Jurkat, Clone E6-1 (cell line): ENCODE measurements around the gene ELAVL2.
"Not testable (repeated sequence)": the region's sequence is repeated elsewhere in the genome, so short reads cannot be mapped to it uniquely, and the experiment has no call there.

Experiments used
- DNase-seq: peaks from one replicate; pipeline ENCODE4 v3.0.0-alpha.2; 2011; ENCODE audit warnings: low read depth, low spot score
- H3K4me3 ChIP-seq: 2 replicates; pipeline ENCODE4 v1.5.1; 2011; ENCODE audit warnings: mild to moderate bottlenecking, low read length, control low read depth, moderate library complexity

ELAVL2 gene

DNA sequence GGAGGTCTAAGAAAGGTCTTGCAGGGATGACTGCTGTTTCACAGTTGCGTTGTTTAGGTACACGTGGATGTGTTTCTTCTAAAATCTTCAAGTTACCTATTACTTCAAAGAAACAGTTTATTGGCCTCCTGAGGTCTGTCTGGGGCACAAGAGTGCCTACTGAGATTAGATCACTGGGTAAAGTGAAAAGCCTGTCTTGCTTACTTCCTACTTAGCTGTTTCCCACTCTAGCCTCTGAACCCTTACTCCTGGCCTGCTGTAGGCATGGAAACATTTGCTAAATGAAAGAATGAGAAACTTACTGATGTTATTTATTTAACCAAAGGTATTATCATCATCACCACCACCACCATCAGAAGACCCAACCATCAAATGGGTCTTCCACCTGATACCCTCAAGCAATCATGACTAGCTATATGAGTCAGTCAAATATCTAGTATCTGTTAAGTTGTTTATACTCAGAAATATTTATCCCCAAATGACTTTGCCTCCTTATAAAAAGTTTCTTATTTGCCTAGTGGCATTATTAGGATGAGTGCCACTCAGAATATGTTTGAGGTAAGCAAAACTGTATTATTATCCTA lies 92.5 kb downstream of the ELAVL2 start:
- H3K4me3 ChIP-seq = no peak overlapping the region
- no peak for DNase-seq

DNA sequence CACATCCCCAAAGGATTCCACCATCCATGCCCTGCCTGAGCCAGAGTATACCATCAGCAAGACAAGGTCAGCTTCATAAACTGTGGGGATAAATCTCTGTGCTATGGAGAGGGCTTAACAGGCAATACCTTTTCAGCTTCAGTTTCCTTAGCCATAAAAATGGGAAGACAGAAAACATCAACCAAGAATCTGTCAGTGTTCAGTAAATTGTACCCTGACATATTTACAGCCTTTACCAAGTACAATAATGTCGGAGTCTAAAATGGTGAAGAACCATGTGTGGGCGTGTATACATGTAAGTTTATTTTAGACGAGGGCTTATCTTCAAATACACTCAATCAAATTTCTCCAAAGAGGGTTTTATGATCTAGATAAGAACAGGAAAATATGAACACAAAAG lies 94.7 kb downstream of the ELAVL2 start:
- H3K4me3 ChIP-seq = no peak overlapping the region
- DNase-seq = no peak

DNA sequence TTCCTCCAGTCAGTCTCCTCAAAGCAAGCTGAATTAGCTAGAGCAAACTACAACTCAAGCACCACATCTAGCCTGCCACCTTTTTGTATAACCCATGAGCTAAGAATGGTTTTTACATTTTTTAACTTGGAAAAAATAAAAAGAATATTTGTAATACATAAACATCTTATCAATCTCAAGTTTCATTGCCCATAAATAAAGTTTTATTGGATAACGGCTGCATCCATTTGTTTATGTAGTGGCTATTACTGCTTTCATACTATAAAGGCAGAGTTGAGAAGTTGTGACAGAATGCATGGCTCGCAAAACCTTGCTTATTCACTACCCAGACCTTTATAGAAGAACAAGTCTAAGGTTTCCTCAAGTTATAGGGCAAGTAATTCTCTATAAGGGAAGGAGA lies 95.7 kb downstream of the ELAVL2 start:
- H3K4me3 ChIP-seq = no peak overlapping the region
- no peak for DNase-seq

DNA sequence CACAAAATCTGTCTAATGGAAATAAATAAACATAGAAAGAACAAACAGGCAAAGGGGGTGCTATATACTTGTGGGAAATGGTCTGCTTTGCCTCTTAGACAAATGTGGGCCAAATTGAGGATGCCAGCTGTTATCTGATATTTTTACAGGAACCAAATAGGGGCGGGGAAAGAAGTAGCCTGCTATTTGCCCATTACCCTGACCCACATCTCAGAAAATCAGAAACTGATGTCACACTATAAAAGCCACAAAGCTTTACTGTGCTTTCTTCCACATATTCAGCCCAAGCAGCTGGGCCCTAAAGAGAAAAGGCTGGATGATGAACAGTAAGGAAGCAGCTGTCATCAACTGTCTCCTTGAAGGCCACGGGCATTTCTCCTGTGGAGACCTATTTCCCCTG lies 97.3 kb downstream of the ELAVL2 start:
- H3K4me3 ChIP-seq = no peak overlapping the region
- DNase-seq = no peak

DNA sequence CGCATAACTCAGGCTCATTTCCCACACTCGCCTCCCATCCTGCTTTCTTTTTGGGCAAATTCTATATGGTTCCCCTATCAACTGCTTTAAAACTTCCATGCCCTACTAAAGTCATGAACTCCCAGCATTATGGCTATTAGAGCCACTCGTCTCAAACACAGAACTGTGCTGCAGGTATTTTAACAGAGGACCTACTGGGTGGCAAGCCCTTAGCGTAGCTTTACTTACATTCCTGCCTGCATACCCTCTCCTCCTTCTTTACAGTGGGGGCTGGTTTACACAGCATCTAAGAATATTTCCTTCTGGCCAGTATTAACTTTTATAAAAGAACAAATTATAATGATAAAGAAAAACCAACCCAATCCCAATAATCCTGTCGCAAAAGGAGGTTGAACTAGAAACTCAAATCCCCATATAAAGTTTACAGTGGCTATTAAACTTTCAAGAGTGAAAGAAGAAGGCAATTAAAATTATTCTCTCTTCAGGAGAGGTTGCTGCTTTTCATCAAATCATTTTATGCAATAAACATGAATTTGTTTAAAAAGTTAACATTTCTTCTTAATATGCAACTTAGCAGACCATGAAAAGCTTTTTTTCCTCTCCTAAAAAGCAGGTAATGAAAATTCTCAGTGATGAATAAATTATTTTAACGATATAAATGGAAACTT lies 100.6 kb downstream of the ELAVL2 start:
- DNase-seq = no peak
- no peak overlapping the region for H3K4me3 ChIP-seq

DNA sequence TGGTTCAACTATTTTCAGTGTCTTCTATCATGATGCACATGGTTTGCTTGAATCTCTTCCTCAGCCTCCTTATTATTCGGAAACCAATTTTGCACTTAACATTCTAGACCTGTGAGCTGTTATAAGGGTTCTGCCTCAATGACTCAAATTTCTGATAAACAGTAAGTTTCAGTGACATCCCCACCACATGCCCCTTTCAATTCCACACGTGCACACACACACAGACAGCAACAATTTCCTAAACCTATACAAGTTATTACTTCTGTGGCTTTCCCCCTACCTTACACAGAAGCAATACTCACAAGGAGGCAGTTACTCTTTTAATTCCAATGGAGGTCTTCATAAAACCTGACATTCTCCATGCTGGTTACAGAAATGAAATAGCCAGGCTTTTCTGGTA lies 102.4 kb downstream of the ELAVL2 start:
- H3K4me3 ChIP-seq = no peak overlapping the region
- DNase-seq = no peak

DNA sequence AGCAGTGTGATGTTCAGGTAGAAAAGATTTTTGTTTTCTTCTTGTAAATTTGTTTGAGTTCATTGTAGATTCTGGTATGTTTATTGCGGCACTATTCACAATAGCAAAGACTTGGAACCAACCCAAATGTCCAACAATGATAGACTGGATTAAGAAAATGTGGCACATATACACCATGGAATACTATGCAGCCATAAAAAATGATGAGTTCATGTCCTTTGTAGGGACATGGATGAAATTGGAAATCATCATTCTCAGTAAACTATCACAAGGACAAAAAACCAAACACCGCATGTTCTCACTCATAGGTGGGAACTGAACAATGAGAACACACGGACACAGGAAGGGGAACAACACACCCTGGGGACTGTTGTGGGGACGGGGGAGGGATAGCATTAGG lies 103.0 kb downstream of the ELAVL2 start:
- DNase-seq, H3K4me3 ChIP-seq: not testable (repeated sequence)

DNA sequence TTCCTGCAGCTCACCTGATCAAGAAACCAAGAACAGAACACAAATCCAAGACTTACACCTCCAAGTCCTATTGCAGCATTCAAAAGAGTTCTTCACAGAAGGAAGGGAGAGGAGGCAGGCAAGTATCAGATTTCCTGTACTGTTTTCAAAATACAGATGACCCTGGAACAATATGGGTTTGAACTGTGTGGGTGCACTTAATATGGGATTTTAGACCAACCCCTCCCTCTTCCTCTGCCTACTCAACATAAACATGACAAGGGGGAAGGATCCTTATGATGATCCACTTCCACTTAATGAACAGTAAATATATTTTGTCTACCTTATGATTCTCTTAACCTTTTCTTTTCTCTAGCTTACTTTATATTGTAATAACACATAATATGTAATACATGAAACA lies 104.6 kb downstream of the ELAVL2 start:
- no peak for DNase-seq
- H3K4me3 ChIP-seq = no peak overlapping the region

DNA sequence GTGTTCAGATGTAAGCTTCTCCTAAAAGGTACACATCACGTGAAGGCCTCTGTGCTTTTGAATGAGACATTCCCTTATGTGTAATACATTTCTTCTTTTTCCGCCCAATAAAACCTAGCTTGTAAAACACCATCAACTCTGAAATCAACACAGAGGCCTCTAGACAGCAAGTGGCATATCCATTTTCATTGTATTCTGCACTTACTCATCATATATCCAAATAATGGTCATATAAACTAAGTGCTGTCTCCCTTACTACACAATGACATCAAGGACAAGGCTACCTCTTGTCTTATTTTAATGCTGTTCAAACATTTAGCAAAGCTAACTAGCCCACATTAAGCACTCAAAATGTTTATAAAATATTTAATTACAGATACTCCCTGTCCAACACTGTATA lies 108.5 kb downstream of the ELAVL2 start:
- DNase-seq = no peak
- no peak overlapping the region for H3K4me3 ChIP-seq

DNA sequence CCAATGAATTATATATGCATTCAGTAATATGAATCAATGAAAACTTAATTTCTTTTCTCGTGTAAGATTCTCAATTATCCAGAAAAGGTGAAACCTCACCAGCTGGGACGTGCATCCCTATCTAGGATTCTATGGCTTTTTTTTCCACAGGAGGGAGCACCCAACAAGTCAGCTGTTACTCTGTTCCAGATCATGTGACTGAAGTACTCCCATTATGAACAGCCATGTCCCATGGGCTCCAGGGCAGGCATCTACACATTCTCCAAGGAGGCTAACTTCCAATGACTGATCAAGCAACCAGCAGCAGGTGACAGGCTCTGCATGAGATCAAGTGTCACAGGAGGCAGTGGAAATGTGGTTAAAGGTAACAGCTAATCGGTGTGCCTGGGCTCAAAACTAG lies 118.8 kb downstream of the ELAVL2 start:
- no peak for DNase-seq
- H3K4me3 ChIP-seq = no peak overlapping the region

DNA sequence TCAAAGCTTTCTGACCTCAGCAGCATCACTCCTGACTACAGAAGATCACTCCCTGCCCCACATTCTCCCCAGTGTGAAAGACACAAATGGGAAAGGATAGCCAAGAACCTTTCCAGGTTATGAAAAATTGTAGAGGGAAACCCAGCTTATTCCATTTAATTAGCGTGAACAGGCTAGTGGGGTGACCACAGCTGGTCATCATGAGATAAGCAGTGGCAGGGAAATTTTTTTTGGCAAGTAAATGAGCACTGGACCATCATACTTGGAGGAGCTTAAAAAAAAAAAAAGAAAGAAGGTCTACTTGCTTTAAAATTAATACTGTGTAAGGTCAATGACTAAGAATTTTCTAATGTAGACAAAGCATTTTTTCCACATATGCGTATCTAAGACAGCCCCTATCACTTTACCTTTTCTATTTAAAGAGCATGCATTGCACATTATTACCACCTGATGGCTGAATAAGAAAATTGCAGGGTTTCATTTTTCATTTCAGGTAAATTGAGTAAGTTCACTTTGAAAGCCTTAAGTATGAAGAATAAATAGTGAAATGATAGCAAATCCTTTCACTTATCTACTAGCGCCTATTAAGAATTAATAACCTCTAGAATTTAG lies 123.6 kb downstream of the ELAVL2 start:
- DNase-seq = no peak
- H3K4me3 ChIP-seq = no peak overlapping the region

DNA sequence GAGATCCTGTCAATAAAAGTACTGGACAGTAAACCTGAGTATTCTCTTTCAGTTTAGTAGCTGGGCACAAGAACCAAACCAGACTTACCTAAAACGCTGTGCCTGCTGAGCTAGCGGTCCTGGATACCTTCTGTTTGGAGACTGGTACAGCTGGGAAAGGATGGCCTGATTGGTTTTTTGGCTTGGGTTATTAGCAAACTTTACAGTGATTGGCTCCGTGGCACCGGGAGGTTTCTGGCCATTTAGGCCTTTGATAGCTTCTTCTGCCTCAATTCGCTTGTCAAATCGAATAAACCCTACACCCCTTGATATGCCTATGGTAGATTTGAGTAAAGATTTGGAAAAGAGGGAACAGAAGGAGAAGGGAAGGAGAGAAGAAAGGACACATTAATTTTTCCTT lies 124.7 kb downstream of the ELAVL2 start:
- no peak overlapping the region for H3K4me3 ChIP-seq
- no peak for DNase-seq

DNA sequence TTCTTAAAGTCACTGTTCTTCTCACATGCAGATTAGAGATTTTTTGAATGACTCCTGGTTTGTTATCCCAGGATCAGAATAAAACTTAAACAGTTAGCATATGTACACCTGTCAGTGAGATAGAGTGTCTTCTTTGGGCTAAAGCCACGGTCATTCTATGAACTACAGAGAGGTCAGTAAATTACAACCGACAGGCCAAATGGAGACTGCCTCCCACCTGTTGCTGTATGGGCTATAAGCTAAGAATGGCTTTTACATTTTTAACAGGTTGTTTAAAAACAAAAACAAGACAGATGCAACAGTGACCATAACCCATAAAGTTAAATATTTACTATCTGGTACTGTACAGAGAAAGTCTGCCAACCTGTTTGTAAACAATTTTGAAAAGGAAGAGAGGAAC lies 125.7 kb downstream of the ELAVL2 start:
- no peak for DNase-seq
- H3K4me3 ChIP-seq = no peak overlapping the region

DNA sequence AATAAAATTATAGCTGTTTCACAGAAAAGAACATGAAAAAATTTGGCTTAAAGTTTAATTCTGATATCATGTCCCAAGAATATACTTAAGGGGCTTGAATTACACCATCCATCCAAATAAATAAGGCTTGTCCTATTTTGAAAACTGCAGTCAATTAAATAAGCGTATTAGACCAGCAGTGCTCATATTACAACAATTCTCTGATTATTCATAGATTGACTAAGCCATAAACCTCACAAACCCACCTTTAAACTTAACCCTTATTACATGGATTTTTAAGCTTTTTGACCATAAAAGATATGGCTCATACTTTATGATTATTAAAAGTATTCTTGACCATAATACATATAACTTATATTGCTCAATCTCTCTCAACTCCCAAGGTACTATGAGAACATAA lies 127.9 kb downstream of the ELAVL2 start:
- no peak overlapping the region for H3K4me3 ChIP-seq
- no peak for DNase-seq

DNA sequence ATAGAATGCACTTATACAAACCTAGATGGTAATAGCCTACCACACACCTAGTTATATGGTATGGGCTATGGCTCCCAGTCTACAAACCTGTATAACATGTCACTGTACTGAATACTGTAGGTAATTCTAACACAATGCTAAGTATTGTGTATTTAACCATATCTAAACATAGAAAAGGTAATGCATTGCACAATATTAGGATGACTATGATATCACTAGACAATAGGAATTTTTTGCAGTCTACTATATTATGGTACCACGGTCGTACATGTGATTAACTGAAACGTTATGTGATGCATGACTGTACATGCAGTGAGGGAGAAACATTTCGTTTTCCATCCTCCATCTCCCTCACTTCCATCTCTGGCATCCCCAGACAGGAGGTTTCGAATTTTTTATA lies 130.5 kb downstream of the ELAVL2 start:
- H3K4me3 ChIP-seq = no peak overlapping the region
- no peak for DNase-seq

DNA sequence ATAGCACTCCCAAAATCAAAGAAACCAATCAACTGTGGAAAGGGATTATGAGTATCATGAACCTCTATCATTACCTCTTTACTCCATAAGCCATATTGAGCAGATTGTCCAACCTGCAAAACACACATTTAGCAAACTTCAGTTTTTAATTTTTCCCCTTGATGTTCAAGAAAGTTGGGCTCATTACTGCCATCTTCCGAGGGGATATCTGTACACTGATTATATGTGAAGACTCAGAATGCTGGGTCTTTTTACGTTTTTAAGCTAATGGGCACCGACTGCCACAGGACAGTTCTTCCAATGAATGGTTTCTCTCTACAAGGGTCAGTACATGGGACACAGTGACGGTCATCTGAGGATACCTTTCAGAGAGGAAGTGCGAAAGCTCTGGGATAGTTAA lies 132.7 kb downstream of the ELAVL2 start:
- no peak for DNase-seq
- no peak overlapping the region for H3K4me3 ChIP-seq

DNA sequence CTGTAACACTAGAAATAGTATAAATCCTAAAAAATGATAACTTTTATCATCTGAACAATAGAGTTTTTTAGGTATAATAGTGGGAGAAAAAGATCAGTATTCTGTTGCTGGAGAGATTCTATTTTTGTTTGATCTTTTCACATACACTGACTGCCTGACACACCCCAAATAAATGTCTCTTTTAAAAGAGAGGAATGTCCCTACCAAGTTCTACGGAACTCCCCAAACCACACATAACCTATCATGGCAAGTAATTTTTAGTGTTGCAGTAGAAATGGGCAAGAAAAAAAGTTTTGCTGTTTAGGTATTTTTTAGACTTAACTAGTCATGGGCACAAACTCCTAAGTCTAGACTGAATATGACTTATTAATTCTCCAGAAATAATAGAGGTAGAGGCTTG lies 139.1 kb downstream of the ELAVL2 start:
- no peak overlapping the region for H3K4me3 ChIP-seq
- no peak for DNase-seq

DNA sequence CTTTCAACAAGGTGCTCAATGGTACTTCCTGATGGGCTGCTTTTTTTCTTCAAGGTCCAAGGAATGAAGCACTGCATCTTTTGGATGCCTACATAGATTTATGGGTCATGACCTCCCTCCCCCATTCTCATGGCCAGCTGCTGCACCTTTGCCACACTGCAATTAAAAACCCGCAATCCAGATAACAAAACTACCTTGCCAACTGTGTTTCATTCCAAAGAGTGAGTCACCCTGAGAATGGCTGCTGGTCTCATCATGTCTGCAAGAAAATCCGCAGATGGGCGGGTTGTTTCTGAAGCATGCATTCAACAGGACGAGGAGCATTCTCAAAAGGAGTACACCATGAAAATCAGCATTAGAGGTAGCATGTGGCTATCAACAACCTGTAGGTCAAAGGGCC lies 139.8 kb downstream of the ELAVL2 start:
- no peak for DNase-seq
- no peak overlapping the region for H3K4me3 ChIP-seq

DNA sequence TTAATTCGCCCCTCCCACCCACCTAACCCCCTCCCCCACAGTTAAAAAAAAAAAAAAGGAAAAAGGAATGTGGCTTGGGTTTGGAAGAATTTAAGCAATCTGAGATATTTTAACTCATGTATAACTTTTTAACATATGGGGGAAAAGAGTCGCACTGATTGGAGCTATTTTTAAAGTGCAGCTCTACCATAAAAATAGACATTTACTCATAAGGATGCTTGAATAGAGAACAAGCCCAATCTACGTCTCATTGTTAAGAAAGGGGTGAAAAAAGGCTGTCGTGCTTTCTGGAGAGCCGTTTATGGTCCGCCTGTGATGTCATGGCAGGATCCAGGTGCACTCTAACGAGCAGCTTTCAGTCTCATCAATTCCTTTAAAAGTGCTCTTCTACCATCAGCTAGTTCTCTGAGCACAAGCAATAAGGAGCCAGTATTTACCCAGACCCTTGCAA lies 142.4 kb downstream of the ELAVL2 start:
- no peak overlapping the region for H3K4me3 ChIP-seq
- no peak for DNase-seq

DNA sequence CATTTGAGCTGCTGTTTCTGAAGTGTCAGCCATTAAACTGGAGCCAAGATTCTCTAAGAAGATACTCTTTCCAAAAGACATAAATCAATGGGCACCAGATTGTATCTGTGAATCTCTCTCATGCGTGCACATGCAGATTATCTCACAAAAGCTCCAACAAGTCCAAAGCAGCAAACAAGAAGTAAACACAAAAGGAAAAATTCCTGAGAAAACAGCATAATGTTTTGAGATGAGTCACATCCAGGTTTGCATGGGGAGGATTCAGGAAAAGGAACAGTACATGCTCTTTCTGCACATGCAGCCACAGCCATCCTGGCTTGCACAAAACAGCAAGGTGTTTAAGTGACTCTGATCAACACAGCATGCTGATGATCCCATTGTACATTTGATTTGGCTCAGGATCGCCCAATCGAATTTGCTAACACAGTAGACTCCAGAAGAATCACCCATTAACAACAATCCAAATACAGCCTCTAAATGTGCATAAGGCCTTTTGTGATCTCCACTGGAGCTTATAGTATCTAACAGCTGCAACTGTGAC lies 143.1 kb downstream of the ELAVL2 start:
- DNase-seq = no peak
- no peak overlapping the region for H3K4me3 ChIP-seq

DNA sequence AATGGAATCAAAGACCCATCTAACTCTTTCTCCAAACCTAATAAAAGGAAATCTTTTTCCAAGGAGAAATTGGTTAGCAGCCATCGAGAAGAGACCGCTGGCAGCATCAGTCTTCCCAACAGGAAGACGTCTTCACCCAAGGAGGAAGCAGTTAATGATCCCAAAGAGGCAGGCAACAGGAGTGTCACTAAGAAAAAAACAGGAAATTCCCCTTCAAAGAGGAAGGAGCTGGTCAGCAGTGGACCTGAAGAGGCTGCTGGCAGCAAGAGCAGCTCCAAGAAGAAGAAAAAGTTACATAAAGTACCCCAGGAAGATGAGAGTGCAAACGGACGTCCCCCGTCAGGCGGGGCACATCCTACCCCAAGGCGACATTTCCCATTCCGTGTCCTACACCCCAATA lies 143.7 kb downstream of the ELAVL2 start:
- DNase-seq = no peak
- H3K4me3 ChIP-seq = no peak overlapping the region
